ENCODE measurements around the gene ABCC1.

Gene ABCC1

GRCh38 chr16:15993946-15994665 lies 44.7 kb downstream of the ABCC1 start:
- no peak for TF ChIP-seq CTCF (IDR thresholded peaks at IDR 0.05; ENCODE audit: low read length, missing control alignments)
- no peak overlapping the region for H3K4me3 ChIP-seq (replicated peaks; ENCODE audit: low read depth, low read length)
- DNase-seq (ENCODE audit: low read depth), result peak; percentile 57

- no peak overlapping the region for H3K4me3 ChIP-seq (replicated peaks; ENCODE audit: low read depth, low read length)
- no peak for TF ChIP-seq CTCF (IDR thresholded peaks at IDR 0.05; ENCODE audit: low read length, missing control alignments)
- peak; percentile 89 for DNase-seq (ENCODE audit: low read depth)
Measured at GRCh38 chr16:15996432-15997109, 47.2 kb downstream of the ABCC1 start.

DNA sequence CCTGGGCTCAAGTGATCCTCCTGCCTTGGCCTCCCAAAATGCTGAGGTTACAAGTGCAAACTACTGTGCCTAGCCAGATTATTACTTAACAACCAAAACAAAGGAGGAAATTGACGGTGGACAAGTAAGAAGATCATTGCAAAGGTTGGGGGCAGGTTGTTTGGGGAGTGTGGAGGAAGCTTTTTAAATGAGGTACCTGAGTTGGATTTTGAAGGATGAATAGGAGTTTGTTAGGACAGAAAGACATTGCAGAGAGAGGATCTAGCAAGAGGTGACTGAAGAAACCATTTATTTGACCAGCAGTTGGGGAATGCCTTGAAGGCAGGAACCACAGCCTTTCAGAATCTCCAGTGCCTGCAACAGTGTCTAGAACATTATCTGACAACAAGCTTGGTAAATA lies 51.3 kb downstream of the ABCC1 start:
- no peak overlapping the region for H3K4me3 ChIP-seq (replicated peaks; ENCODE audit: low read depth, low read length)
- TF ChIP-seq CTCF (IDR thresholded peaks at IDR 0.05; ENCODE audit: low read length, missing control alignments), result no peak
- no peak for DNase-seq (ENCODE audit: low read depth)

DNA sequence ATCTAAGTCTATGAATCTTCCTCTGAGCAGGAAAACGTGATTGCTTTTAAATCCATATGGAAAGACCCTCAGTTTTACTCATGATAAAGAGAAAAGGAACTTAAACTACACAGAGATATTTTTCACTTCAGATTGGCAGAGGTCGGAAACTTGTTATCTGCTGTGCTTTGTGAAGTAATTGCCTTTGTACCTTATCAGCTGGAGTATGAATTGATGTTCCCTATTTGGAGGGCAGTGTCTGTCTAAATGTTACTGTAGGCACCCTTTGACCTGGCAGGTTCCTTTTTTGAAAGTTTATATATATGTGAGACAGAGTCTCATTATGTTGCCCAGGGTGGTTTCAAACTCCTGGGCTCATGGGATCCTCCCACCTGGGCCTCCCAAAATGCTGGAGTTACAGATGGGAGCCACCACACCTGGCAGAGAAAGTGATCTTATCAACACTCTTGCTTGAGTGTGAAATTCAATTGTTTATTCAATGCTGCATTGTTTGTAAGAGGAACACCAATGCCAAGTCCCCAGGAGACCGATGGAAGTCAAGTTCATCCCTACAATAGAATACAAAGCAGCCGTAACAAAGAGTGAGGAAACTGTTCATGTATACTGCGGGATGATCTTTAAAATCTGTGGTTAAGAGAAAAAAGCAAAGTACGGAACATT lies 52.3 kb downstream of the ABCC1 start:
- DNase-seq (ENCODE audit: low read depth), result no peak
- H3K4me3 ChIP-seq (replicated peaks; ENCODE audit: low read depth, low read length), result no peak overlapping the region
- no peak for TF ChIP-seq CTCF (IDR thresholded peaks at IDR 0.05; ENCODE audit: low read length, missing control alignments)

DNA sequence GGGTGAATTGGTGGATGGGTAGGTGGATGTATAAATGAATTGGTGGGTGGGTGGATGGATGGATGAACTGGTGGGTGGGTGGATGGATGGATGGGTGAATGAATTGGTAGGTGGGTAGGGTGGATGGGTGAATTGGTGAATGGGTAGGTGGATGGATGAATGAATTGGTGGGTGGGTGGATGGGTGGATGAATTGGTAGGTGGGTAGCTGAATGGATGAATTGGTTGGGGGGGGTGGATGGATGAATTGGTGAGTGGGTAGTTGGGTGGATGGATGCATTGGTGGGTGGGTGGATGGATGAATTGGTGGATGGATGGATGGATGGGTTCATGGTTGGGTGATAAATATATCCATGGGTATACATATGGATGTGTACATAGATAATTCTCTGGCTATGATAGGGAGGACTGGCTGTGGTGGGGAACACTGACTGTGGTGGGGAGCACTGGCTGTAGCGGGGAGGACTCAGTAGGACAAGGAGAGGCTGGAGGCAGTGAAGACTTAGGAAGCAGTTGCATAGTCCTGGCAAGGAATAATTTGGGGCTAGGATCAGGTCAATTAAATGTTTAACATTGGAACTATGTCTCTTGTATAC lies 54.4 kb downstream of the ABCC1 start:
- TF ChIP-seq CTCF (IDR thresholded peaks at IDR 0.05; ENCODE audit: low read length, missing control alignments), result no peak
- no peak for DNase-seq (ENCODE audit: low read depth)
- H3K4me3 ChIP-seq (replicated peaks; ENCODE audit: low read depth, low read length), result no peak overlapping the region

- TF ChIP-seq CTCF (IDR thresholded peaks at IDR 0.05; ENCODE audit: low read length, missing control alignments), result no peak
- no peak overlapping the region for H3K4me3 ChIP-seq (replicated peaks; ENCODE audit: low read depth, low read length)
- peak; percentile 75 for DNase-seq (ENCODE audit: low read depth)
Measured at GRCh38 chr16:16004314-16004749, 54.9 kb downstream of the ABCC1 start.
